ENCODE data around the gene AGRP.

DNA sequence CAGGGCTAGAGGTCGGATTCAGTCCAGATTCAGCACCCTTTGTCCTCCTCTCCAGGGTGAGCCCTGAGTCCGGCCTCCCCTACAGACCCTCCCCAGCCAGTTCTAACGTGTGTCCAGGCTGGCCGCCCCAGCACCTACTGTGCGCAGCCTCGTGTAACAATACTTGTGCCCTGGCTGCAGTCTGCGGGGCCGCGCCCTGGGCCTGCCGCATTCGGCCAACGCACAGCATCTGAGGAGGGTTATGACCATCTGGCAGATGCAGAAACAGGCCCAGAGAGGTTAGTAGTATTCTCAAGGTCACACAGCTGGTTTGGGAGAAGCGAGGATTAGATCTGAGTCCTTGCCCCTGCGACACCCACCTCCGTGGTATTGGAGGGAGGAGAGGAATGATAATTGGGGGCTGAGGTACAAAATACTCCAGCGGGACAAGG is 46.2 kb upstream of the AGRP start:
- no peak for TF ChIP-seq POLR2A (IDR thresholded peaks at IDR 0.05; ENCODE audit: low read depth, low read length)
- TF ChIP-seq POLR2AphosphoS5 (IDR thresholded peaks at IDR 0.05; ENCODE audit: low read depth, low read length) = no peak
